Stimulated activated CD4-positive, alpha-beta T cell treated with anti-CD3 and anti-CD28 coated beads, Interleukin-1b, Interleukin-23, amount 100 ng/mL, for 1 hour (primary cell): ENCODE measurements around the gene TPSB2.
"Not testable (repeated sequence)": the region's sequence is repeated elsewhere in the genome, so short reads cannot be mapped to it uniquely, and the experiment has no call there.

Experiments used
- DNase-seq, 2 donors: peaks; one replicate each; pipeline ENCODE4 v3.0.0-alpha.2; 2020; ENCODE audit warnings: low read depth in 2 of 2

TPSB2 gene

GRCh38 chr16:1230084-1230470, at the start of gene TPSB2:
Gene TPSB2 (minus strand): TSS chr16:1230184. CDS start chr16:1229951, 233 bp downstream.
- DNase-seq: not testable (repeated sequence)

- no peak for DNase-seq
Measured at GRCh38 chr16:1279081-1279944, 49.3 kb upstream of the TPSB2 start.

GRCh38 chr16:1278477-1278876, 48.5 kb upstream of the TPSB2 start:
- DNase-seq: no peak

GRCh38 chr16:1277617-1278282, 47.8 kb upstream of the TPSB2 start:
- no peak for DNase-seq

GRCh38 chr16:1277151-1277598, 47.2 kb upstream of the TPSB2 start:
- no peak for DNase-seq

- DNase-seq: no peak
Measured at GRCh38 chr16:1276580-1276878, 46.5 kb upstream of the TPSB2 start.

- no peak for DNase-seq
Measured at GRCh38 chr16:1275791-1276579, 46.0 kb upstream of the TPSB2 start.

- no peak for DNase-seq
Measured at GRCh38 chr16:1274767-1275166, 44.8 kb upstream of the TPSB2 start.

GRCh38 chr16:1273816-1274215, 43.8 kb upstream of the TPSB2 start:
- no peak for DNase-seq

GRCh38 chr16:1272453-1273198, 42.6 kb upstream of the TPSB2 start:
- no peak for DNase-seq

GRCh38 chr16:1271724-1272413, 41.9 kb upstream of the TPSB2 start:
- not testable (repeated sequence) for DNase-seq

- no peak for DNase-seq
Measured at GRCh38 chr16:1271380-1271723, 41.4 kb upstream of the TPSB2 start.

- not testable (repeated sequence) for DNase-seq
Measured at GRCh38 chr16:1269418-1269817, 39.4 kb upstream of the TPSB2 start.

- no peak for DNase-seq
Measured at GRCh38 chr16:1265826-1266225, 35.8 kb upstream of the TPSB2 start.

GRCh38 chr16:1265090-1265630, 35.2 kb upstream of the TPSB2 start:
- no peak for DNase-seq

- DNase-seq: no peak
Measured at GRCh38 chr16:1264345-1265089, 34.5 kb upstream of the TPSB2 start.

- no peak for DNase-seq
Measured at GRCh38 chr16:1263591-1264344, 33.8 kb upstream of the TPSB2 start.

GRCh38 chr16:1262846-1263221, 32.9 kb upstream of the TPSB2 start:
- no peak for DNase-seq

GRCh38 chr16:1262210-1262845, 32.3 kb upstream of the TPSB2 start:
- no peak for DNase-seq
